CD14-positive monocyte (primary cell): ENCODE measurements around the gene NUTM1. TPM values are rescaled to one million over a fixed set of nuclear protein-coding genes. Genes with fewer than 3 reads are reported as not detected.

Experiments used
- DNase-seq, 3 donors: peaks; one replicate each; pipeline ENCODE4 v3.0.0-alpha.2; 2011 to 2022
- H2AFZ ChIP-seq: 2 replicates; pipeline ENCODE4 v1.6.0; 2012; ENCODE audit warnings: mild to moderate bottlenecking, low read depth, low read length, inconsistent platforms; ENCODE audit not compliant: insufficient read depth, poor library complexity, severe bottlenecking
- H3K27ac ChIP-seq, 2 donors: 1 replicate in 1 of 2; 2 replicates in 1 of 2; pipeline ENCODE4 v1.5.1; 2012 to 2013; ENCODE audit warnings: low read length in 2 of 2, control low read depth in 1 of 2, inconsistent platforms in 1 of 2, low read depth in 1 of 2, mild to moderate bottlenecking in 1 of 2
- H3K27me3 ChIP-seq, 2 donors: one replicate each; pipeline versions ENCODE4 v1.6.0 to v1.6.1; 2011 to 2013; ENCODE audit warnings: low read length in 2 of 2; ENCODE audit not compliant: control insufficient read depth in 2 of 2, insufficient read depth in 2 of 2
- H3K36me3 ChIP-seq, 2 donors: replicated peaks in 1 of 2; 1 replicate in 1 of 2; 2 replicates in 1 of 2; pipeline versions ENCODE4 v1.5.1 to v1.6.1; 2012 to 2013; ENCODE audit warnings: low read length in 2 of 2, control low read depth in 1 of 2, inconsistent platforms in 1 of 2, mild to moderate bottlenecking in 1 of 2; ENCODE audit not compliant: insufficient read depth in 2 of 2, control insufficient read depth in 1 of 2
- H3K4me1 ChIP-seq, 2 donors: 1 replicate in 1 of 2; 2 replicates in 1 of 2; pipeline versions ENCODE4 v1.5.1 to v1.6.1; 2012 to 2013; ENCODE audit warnings: low read length in 2 of 2, control low read depth in 1 of 2, inconsistent platforms in 1 of 2, mild to moderate bottlenecking in 1 of 2, moderate library complexity in 1 of 2; ENCODE audit not compliant: insufficient read depth in 2 of 2, control insufficient read depth in 1 of 2
- H3K4me2 ChIP-seq: replicated peaks from 2 replicates; pipeline ENCODE3; 2012; ENCODE audit warnings: low read length, moderate library complexity, mild to moderate bottlenecking; ENCODE audit not compliant: poor library complexity, severe bottlenecking; ENCODE audit errors: extremely low read depth
- H3K4me3 ChIP-seq, 3 experiments: fragments of 200-600 bp in 1 of 3; sonication (generic) in 1 of 3; replicated peaks in 1 of 3; 1 replicate in 2 of 3; 2 replicates in 1 of 3; pipeline ENCODE4 v1.5.1; 2011 to 2013; ENCODE audit warnings: low read length in 3 of 3, mild to moderate bottlenecking in 3 of 3, control low read depth in 2 of 3, low read depth in 2 of 3, inconsistent platforms in 1 of 3, moderate library complexity in 1 of 3
- H3K79me2 ChIP-seq: 2 replicates; pipeline ENCODE4 v1.6.0; 2012; ENCODE audit warnings: mild to moderate bottlenecking, control low read depth, inconsistent platforms, low read length, moderate library complexity; ENCODE audit not compliant: insufficient read depth
- H3K9ac ChIP-seq: 2 replicates; pipeline ENCODE4 v1.6.0; 2017; ENCODE audit warnings: low read length, mild to moderate bottlenecking; ENCODE audit not compliant: insufficient read depth, poor library complexity, severe bottlenecking
- H3K9me3 ChIP-seq, 2 donors: replicated peaks in 1 of 2; 1 replicate in 1 of 2; 2 replicates in 1 of 2; pipeline versions ENCODE4 v1.5.1 to v1.6.1; 2012 to 2013; ENCODE audit warnings: low read length in 2 of 2, control low read depth in 1 of 2; ENCODE audit not compliant: control insufficient read depth in 1 of 2, insufficient read depth in 1 of 2
- H4K20me1 ChIP-seq: 2 replicates; pipeline ENCODE4 v1.6.0; 2012; ENCODE audit warnings: mild to moderate bottlenecking, low read length, control low read depth, moderate library complexity; ENCODE audit not compliant: insufficient read depth
- H3K27ac Mint-ChIP-seq, 7 donors: one replicate each; pipeline ENCODE4 v1.8.0; 2020; ENCODE audit warnings: mild to moderate bottlenecking in 7 of 7, mixed read lengths in 7 of 7, moderate library complexity in 6 of 7, inconsistent platforms in 2 of 7
- H3K27me3 Mint-ChIP-seq, 3 donors: one replicate each; pipeline ENCODE4 v1.8.0; 2021 to 2022; ENCODE audit warnings: low read depth in 3 of 3, mild to moderate bottlenecking in 3 of 3, mixed read lengths in 3 of 3, moderate library complexity in 3 of 3, inconsistent platforms in 1 of 3
- H3K36me3 Mint-ChIP-seq, 2 donors: one replicate each; pipeline ENCODE4 v1.8.0; 2020; ENCODE audit warnings: mixed read lengths in 2 of 2, inconsistent platforms in 1 of 2, mild to moderate bottlenecking in 1 of 2
- H3K4me1 Mint-ChIP-seq: one replicate; pipeline ENCODE4 v1.8.0; 2020; ENCODE audit warnings: mild to moderate bottlenecking, mixed read lengths
- H3K4me3 Mint-ChIP-seq, 2 donors: one replicate each; pipeline ENCODE4 v1.8.0; 2020; ENCODE audit warnings: mild to moderate bottlenecking in 2 of 2, mixed read lengths in 2 of 2, moderate library complexity in 1 of 2
- H3K9me3 Mint-ChIP-seq, 7 donors: one replicate each; pipeline ENCODE4 v1.8.0; 2020 to 2022; ENCODE audit warnings: mixed read lengths in 7 of 7, mild to moderate bottlenecking in 6 of 7, moderate library complexity in 6 of 7, inconsistent platforms in 2 of 7
- CTCF ChIP-seq: fragments of 200-600 bp; IDR thresholded peaks from one replicate; pipeline ENCODE4 v1.8.0; 2022; ENCODE audit warnings: antibody characterized with exemption, mild to moderate bottlenecking
- WGBS: methylation state at CpG from one replicate; pipeline ENCODE4 v1.1.5; 2013; ENCODE audit warnings: missing lambda C conversion rate; ENCODE audit not compliant: insufficient coverage; 5-methylcytosine and 5-hydroxymethylcytosine counted together
- intact Hi-C, 2 donors: fragments of 100-400 bp; cut with micrococcal nuclease; formaldehyde crosslinking; loops; one replicate each; pipeline versions ENCODE4 v1.15.0 to v1.15.1; 2023
- polyA plus RNA-seq, 3 donors: library from polyadenylated mRNA; depleted of rRNA in 1 of 3; unstranded in 2 of 3; stranded (reverse) in 1 of 3; fragments of 300-500 nt in 2 of 3; fragments of >200 nt in 1 of 3; fragmentation: Illumina TruSeq in 2 of 3; gene quantifications; 1 replicate in 2 of 3; 2 replicates in 1 of 3; pipeline ENCODE4 v1.2.3, GENCODE V29; 2012 to 2021

Gene NUTM1
- polyA plus RNA-seq, 3 donors, result not detected

GRCh38 chr15:34327906-34328305, 15.2 kb upstream of the NUTM1 start:
- no peaks in the 10 kb centered on the region for H3K9me3 ChIP-seq
- no peak overlapping the region for H2AFZ ChIP-seq
- H3K79me2 ChIP-seq, result peaks cover 99% of the 10 kb centered on the region
- no peak overlapping the region for H3K27ac ChIP-seq
- Mint-ChIP-seq H3K36me3 (peaks cover 25 to 43% of the 10 kb centered on the region in 2 donors), H3K4me3 (no peak overlapping the region), H3K9me3 (peaks cover 0 to 3% (median 0%) of the 10 kb centered on the region in 7 donors), H3K4me1 (peaks cover 34% of the 10 kb centered on the region), H3K27ac (no peak overlapping the region), H3K27me3 (peaks cover 0 to 2% (median 0%) of the 10 kb centered on the region in 3 donors)
- H3K4me3 ChIP-seq, result no peak overlapping the region
- no peak for TF ChIP-seq CTCF
- no peak for DNase-seq
- no peaks in the 10 kb centered on the region for H3K27me3 ChIP-seq
- peaks cover 75% of the 10 kb centered on the region for H4K20me1 ChIP-seq
- H3K9ac ChIP-seq, result no peak overlapping the region
- H3K4me1 ChIP-seq, result peaks cover 12 to 16% of the 10 kb centered on the region in 2 donors
- H3K36me3 ChIP-seq, result peaks cover 10 to 21% of the 10 kb centered on the region in 2 donors
- intact Hi-C loops, result no loop called here
- no CpG with 5 or more reads among the region's 4 CpGs for WGBS
- no peak overlapping the region for H3K4me2 ChIP-seq

GRCh38 chr15:34329006-34329405, 14.1 kb upstream of the NUTM1 start:
- Mint-ChIP-seq H3K27me3 (peaks cover 0 to 2% (median 0%) of the 10 kb centered on the region in 3 donors), H3K36me3 (peaks cover 24 to 35% of the 10 kb centered on the region in 2 donors), H3K27ac (peak overlapping the region; percentile 0 to 82 (median 27)), H3K4me3 (no peak overlapping the region), H3K4me1 (peaks cover 37% of the 10 kb centered on the region), H3K9me3 (peaks cover 0 to 3% (median 0%) of the 10 kb centered on the region in 7 donors)
- no peak for DNase-seq
- Histone ChIP-seq H3K9ac (no peak overlapping the region), H2AFZ (no peak overlapping the region), H3K4me1 (peaks cover 23 to 27% of the 10 kb centered on the region in 2 donors), H3K9me3 (no peaks in the 10 kb centered on the region), H3K27ac (peak overlapping the region in 1 of 2 donors; percentile 33), H4K20me1 (peaks cover 64% of the 10 kb centered on the region), H3K4me3 (no peak overlapping the region), H3K27me3 (no peaks in the 10 kb centered on the region), H3K36me3 (peaks cover 10 to 21% of the 10 kb centered on the region in 2 donors), H3K4me2 (no peak overlapping the region), H3K79me2 (peaks cover 99% of the 10 kb centered on the region)
- intact Hi-C loops, result no loop called here
- no peak for TF ChIP-seq CTCF
- WGBS, result 70% methylated on average over 2 of the region's 2 CpGs
